Transverse colon (tissue), 4 donors: Measurements from ENCODE around the gene PPP1R12B.

Experiments used
- EP300 ChIP-seq: sonication (generic); formaldehyde crosslinking; IDR thresholded peaks from one replicate; pipeline ENCODE4 v1.6.1; 2017; ENCODE audit warnings: antibody characterized with exemption, low read depth
- POLR2A ChIP-seq: fragments of 450-650 bp; IDR thresholded peaks from one replicate; pipeline ENCODE4 v1.6.1; 2016; ENCODE audit warnings: antibody characterized with exemption, mild to moderate bottlenecking, moderate library complexity
- POLR2AphosphoS5 ChIP-seq, 3 donors: sonication (generic); formaldehyde crosslinking; IDR thresholded peaks; one replicate each; pipeline ENCODE4 v1.6.1; 2016; ENCODE audit warnings: antibody characterized with exemption in 3 of 3
- TF ChIP-seq, protein P1 (sequence below), 5 experiments: fragments of 200-600 bp in 3 of 5; fragments of 450-650 bp in 2 of 5; sonication (generic) in 3 of 5; IDR thresholded peaks; 1 replicate in 2 of 5; 2 replicates in 3 of 5; pipeline ENCODE4 v1.5.1; 2016 to 2017; ENCODE audit warnings: antibody characterized with exemption in 5 of 5, inconsistent platforms in 3 of 5, mild to moderate bottlenecking in 2 of 5, moderate library complexity in 1 of 5

DNA sequence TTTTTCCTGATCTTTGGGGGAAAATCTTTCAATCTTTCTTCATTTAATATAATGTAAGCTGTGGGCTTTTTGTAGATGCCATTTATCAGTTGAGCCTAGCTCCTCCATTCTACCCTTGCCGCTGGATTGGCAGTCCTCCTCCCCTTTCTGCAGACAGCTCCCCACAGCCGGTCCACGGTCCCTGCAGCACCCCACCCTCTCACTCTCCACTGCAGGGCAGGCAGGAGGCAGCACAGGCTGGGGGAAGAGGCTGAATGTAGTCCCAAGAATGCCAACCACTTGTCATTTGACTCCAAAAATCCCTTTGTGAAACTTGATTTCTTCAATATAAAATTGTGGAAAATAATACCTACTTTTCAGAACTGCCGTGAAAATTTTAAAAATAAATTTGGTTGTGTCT, 265.1 kb downstream of the PPP1R12B start:
- TF ChIP-seq, protein P1, sequence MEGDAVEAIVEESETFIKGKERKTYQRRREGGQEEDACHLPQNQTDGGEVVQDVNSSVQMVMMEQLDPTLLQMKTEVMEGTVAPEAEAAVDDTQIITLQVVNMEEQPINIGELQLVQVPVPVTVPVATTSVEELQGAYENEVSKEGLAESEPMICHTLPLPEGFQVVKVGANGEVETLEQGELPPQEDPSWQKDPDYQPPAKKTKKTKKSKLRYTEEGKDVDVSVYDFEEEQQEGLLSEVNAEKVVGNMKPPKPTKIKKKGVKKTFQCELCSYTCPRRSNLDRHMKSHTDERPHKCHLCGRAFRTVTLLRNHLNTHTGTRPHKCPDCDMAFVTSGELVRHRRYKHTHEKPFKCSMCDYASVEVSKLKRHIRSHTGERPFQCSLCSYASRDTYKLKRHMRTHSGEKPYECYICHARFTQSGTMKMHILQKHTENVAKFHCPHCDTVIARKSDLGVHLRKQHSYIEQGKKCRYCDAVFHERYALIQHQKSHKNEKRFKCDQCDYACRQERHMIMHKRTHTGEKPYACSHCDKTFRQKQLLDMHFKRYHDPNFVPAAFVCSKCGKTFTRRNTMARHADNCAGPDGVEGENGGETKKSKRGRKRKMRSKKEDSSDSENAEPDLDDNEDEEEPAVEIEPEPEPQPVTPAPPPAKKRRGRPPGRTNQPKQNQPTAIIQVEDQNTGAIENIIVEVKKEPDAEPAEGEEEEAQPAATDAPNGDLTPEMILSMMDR (IDR thresholded peaks at IDR 0.05) = no peak
- no peak for TF ChIP-seq POLR2A
- TF ChIP-seq EP300 = no peak
- TF ChIP-seq POLR2AphosphoS5 (IDR thresholded peaks at IDR 0.05) = no peak
